H9 (cell line): ENCODE data around the gene ATPAF2. TPM values are rescaled to one million over a fixed set of nuclear protein-coding genes. Genes with fewer than 3 reads are reported as not detected.

Source experiments
- DNase-seq: peaks from one replicate; pipeline ENCODE4 v3.0.0-alpha.2; 2017
- H2AFZ ChIP-seq: one replicate; pipeline ENCODE4 v1.6.1; 2013; ENCODE audit warnings: mild to moderate bottlenecking, low read length, control low read depth, moderate library complexity
- H2AK5ac ChIP-seq: 2 replicates; pipeline ENCODE4 v1.6.1; 2013; ENCODE audit warnings: low read length, control low read depth, mixed read lengths; ENCODE audit not compliant: insufficient read length
- H2BK120ac ChIP-seq: one replicate; pipeline ENCODE4 v1.6.1; 2013; ENCODE audit warnings: low read depth, mild to moderate bottlenecking, low read length, control low read depth, inconsistent platforms; ENCODE audit not compliant: poor library complexity, severe bottlenecking
- H2BK12ac ChIP-seq: 2 replicates; pipeline ENCODE4 v1.6.1; 2013; ENCODE audit warnings: low read length, control low read depth, mixed read lengths, low read depth; ENCODE audit not compliant: insufficient read length
- H2BK15ac ChIP-seq: 2 replicates; pipeline ENCODE4 v1.6.1; 2013; ENCODE audit warnings: low read depth, low read length, control low read depth
- H2BK20ac ChIP-seq: one replicate; pipeline ENCODE4 v1.6.1; 2013; ENCODE audit warnings: low read depth, mild to moderate bottlenecking, low read length, control low read depth, inconsistent platforms; ENCODE audit not compliant: poor library complexity, severe bottlenecking
- H2BK5ac ChIP-seq: 2 replicates; pipeline ENCODE4 v1.6.1; 2013; ENCODE audit warnings: low read length, control low read depth, mixed read lengths; ENCODE audit not compliant: insufficient read length
- H3K14ac ChIP-seq: 2 replicates; pipeline ENCODE4 v1.6.1; 2013; ENCODE audit warnings: low read length, control low read depth; ENCODE audit not compliant: insufficient read depth
- H3K18ac ChIP-seq: 2 replicates; pipeline ENCODE4 v1.6.1; 2013; ENCODE audit warnings: low read depth, mild to moderate bottlenecking, mixed read lengths, low read length, control low read depth; ENCODE audit not compliant: insufficient read length
- H3K23ac ChIP-seq: 2 replicates; pipeline ENCODE4 v1.6.1; 2013; ENCODE audit warnings: low read length, control low read depth, mixed read lengths, low read depth; ENCODE audit not compliant: insufficient read length
- H3K23me2 ChIP-seq: 2 replicates; pipeline ENCODE4 v1.6.1; 2013; ENCODE audit warnings: low read depth, mild to moderate bottlenecking, mixed read lengths, low read length, control low read depth; ENCODE audit not compliant: insufficient read length, poor library complexity, severe bottlenecking
- H3K27ac ChIP-seq: 2 replicates; pipeline ENCODE4 v1.5.1; 2013; ENCODE audit warnings: low read length, control low read depth, mixed read lengths, low read depth; ENCODE audit not compliant: insufficient read length
- H3K27me3 ChIP-seq: 2 replicates; pipeline ENCODE4 v1.6.1; 2013; ENCODE audit warnings: low read length, control low read depth, inconsistent platforms; ENCODE audit not compliant: insufficient read depth
- H3K4ac ChIP-seq: 2 replicates; pipeline ENCODE4 v1.6.1; 2013; ENCODE audit warnings: low read depth, mild to moderate bottlenecking, control low read depth, inconsistent platforms, low read length, moderate library complexity
- H3K4me1 ChIP-seq: 2 replicates; pipeline ENCODE4 v1.6.1; 2013; ENCODE audit warnings: low read length, control low read depth, inconsistent platforms; ENCODE audit not compliant: insufficient read depth
- H3K4me2 ChIP-seq: 2 replicates; pipeline ENCODE4 v1.6.1; 2013; ENCODE audit warnings: low read length, control low read depth, mixed read lengths; ENCODE audit not compliant: insufficient read length, insufficient read depth
- H3K56ac ChIP-seq: 2 replicates; pipeline ENCODE4 v1.6.1; 2013; ENCODE audit warnings: low read depth, mild to moderate bottlenecking, mixed read lengths, low read length, control low read depth; ENCODE audit not compliant: insufficient read length
- H3K79me1 ChIP-seq: 2 replicates; pipeline ENCODE4 v1.6.1; 2013; ENCODE audit warnings: low read depth, mild to moderate bottlenecking, moderate library complexity, low read length, control low read depth, inconsistent platforms; ENCODE audit not compliant: insufficient read depth, poor library complexity, severe bottlenecking
- H3K79me2 ChIP-seq: 2 replicates; pipeline ENCODE4 v1.6.1; 2013; ENCODE audit warnings: low read length, control low read depth, inconsistent platforms; ENCODE audit not compliant: insufficient read depth
- H3K9ac ChIP-seq: 2 replicates; pipeline ENCODE4 v1.6.1; 2013; ENCODE audit warnings: low read length, control low read depth, mixed read lengths; ENCODE audit not compliant: insufficient read length; ENCODE audit errors: extremely low read depth
- H3K9me3 ChIP-seq: one replicate; pipeline ENCODE4 v1.6.1; 2013; ENCODE audit warnings: low read depth, low read length, inconsistent platforms; ENCODE audit not compliant: control insufficient read depth
- H3T11ph ChIP-seq: one replicate; pipeline ENCODE4 v1.6.1; 2013; ENCODE audit warnings: mild to moderate bottlenecking, low read length, control low read depth, inconsistent platforms
- H4K20me1 ChIP-seq: one replicate; pipeline ENCODE4 v1.6.1; 2013; ENCODE audit not compliant: control insufficient read depth, insufficient read length, insufficient read depth
- H4K5ac ChIP-seq: 2 replicates; pipeline ENCODE4 v1.6.1; 2013; ENCODE audit warnings: low read depth, mild to moderate bottlenecking, mixed read lengths, low read length, control low read depth; ENCODE audit not compliant: insufficient read length
- H4K8ac ChIP-seq: replicated peaks from 2 replicates; pipeline ENCODE4 v1.6.1; 2013; ENCODE audit warnings: low read length, control low read depth, mixed read lengths, low read depth; ENCODE audit not compliant: insufficient read length
- H4K91ac ChIP-seq: 2 replicates; pipeline ENCODE4 v1.6.1; 2013; ENCODE audit warnings: low read depth, mild to moderate bottlenecking, moderate library complexity, mixed read lengths, low read length, control low read depth; ENCODE audit not compliant: insufficient read length
- H3K27ac Mint-ChIP-seq, 3 experiments: 2 replicates in 2 of 3; 3 replicates in 1 of 3; pipeline ENCODE4 v1.8.0; 2020 to 2021; ENCODE audit warnings: mixed read lengths in 3 of 3, mild to moderate bottlenecking in 1 of 3, moderate library complexity in 1 of 3
- H3K27me3 Mint-ChIP-seq: 2 replicates; pipeline ENCODE4 v1.8.0; 2021; ENCODE audit warnings: low read depth, mild to moderate bottlenecking, moderate library complexity, mixed read lengths
- H3K36me3 Mint-ChIP-seq, 3 experiments: 2 replicates in 2 of 3; 3 replicates in 1 of 3; pipeline ENCODE4 v1.8.0; 2020 to 2021; ENCODE audit warnings: low read depth in 3 of 3, mixed read lengths in 3 of 3; ENCODE audit not compliant: insufficient read depth in 1 of 3
- H3K4me1 Mint-ChIP-seq, 2 experiments: 2 replicates each; pipeline ENCODE4 v1.8.0; 2020; ENCODE audit warnings: mixed read lengths in 2 of 2
- H3K4me3 Mint-ChIP-seq, 2 experiments: 2 replicates in 1 of 2; 3 replicates in 1 of 2; pipeline ENCODE4 v1.8.0; 2020 to 2021; ENCODE audit warnings: mild to moderate bottlenecking in 2 of 2, mixed read lengths in 2 of 2, moderate library complexity in 1 of 2
- H3K9me3 Mint-ChIP-seq, 2 experiments: 2 replicates in 1 of 2; 3 replicates in 1 of 2; pipeline ENCODE4 v1.8.0; 2020; ENCODE audit warnings: mild to moderate bottlenecking in 2 of 2, mixed read lengths in 2 of 2, moderate library complexity in 1 of 2
- WGBS: extraction: QIAGEN DNeasy Blood & Tissue Kit; methylation state at CpG from one replicate; pipeline ENCODE4 v1.1.7; 2013; ENCODE audit warnings: missing lambda C conversion rate, low lambda C conversion rate, mixed read lengths; ENCODE audit not compliant: insufficient read length; ENCODE audit errors: extremely low coverage; 5-methylcytosine and 5-hydroxymethylcytosine counted together
- total RNA-seq: library from RNA; stranded (reverse); gene quantifications from 2 replicates; pipeline ENCODE4 v1.2.1, GENCODE V29; 2021
- TF ChIP-seq, protein P1 (sequence below): fragments of 200-600 bp; sonication (generic); conservative IDR thresholded peaks from 3 replicates; pipeline ENCODE4 v1.8.0; 2021; ENCODE audit warnings: antibody characterized with exemption, mild to moderate bottlenecking

Gene ATPAF2
- total RNA-seq, 1 experiment from 2014 or later = 21.4 TPM

- Histone ChIP-seq H2AFZ (no peak overlapping the region), H3K4me1 (no peaks in the 10 kb centered on the region), H3K14ac (no peak overlapping the region), H4K5ac (no peak overlapping the region), H3K4ac (no peak overlapping the region), H2AK5ac (no peak overlapping the region), H3K4me2 (no peak overlapping the region), H2BK15ac (no peak overlapping the region), H3K23me2 (no peaks in the 10 kb centered on the region), H3K9me3 (no peaks in the 10 kb centered on the region), H3K27me3 (no peaks in the 10 kb centered on the region), H4K8ac (no peak overlapping the region), H2BK120ac (no peak overlapping the region), H3K79me2 (no peaks in the 10 kb centered on the region), H2BK12ac (no peak overlapping the region), H3K9ac (no peak overlapping the region), H3K27ac (no peak overlapping the region), H2BK5ac (no peak overlapping the region), H3K23ac (no peak overlapping the region), H3K56ac (no peak overlapping the region), H4K91ac (no peak overlapping the region), H3K79me1 (no peaks in the 10 kb centered on the region), H4K20me1 (no peaks in the 10 kb centered on the region), H3K18ac (no peak overlapping the region), H3T11ph (no peak overlapping the region), H2BK20ac (no peak overlapping the region)
- H3K27ac Mint-ChIP-seq = peak overlapping the region in 1 of 3 experiments; percentile 24; a peak in 1 of 7 replicates
- no peaks in the 10 kb centered on the region for H3K9me3 Mint-ChIP-seq
- no peak overlapping the region for H3K4me3 Mint-ChIP-seq
- peaks cover 12% of the 10 kb centered on the region for H3K27me3 Mint-ChIP-seq
- no CpG with 5 or more reads among the region's 6 CpGs for WGBS
- H3K4me1 Mint-ChIP-seq = peaks cover 4 to 5% of the 10 kb centered on the region in 2 experiments
- H3K36me3 Mint-ChIP-seq = no peaks in the 10 kb centered on the region
- DNase-seq = no peak
- TF ChIP-seq, protein P1, sequence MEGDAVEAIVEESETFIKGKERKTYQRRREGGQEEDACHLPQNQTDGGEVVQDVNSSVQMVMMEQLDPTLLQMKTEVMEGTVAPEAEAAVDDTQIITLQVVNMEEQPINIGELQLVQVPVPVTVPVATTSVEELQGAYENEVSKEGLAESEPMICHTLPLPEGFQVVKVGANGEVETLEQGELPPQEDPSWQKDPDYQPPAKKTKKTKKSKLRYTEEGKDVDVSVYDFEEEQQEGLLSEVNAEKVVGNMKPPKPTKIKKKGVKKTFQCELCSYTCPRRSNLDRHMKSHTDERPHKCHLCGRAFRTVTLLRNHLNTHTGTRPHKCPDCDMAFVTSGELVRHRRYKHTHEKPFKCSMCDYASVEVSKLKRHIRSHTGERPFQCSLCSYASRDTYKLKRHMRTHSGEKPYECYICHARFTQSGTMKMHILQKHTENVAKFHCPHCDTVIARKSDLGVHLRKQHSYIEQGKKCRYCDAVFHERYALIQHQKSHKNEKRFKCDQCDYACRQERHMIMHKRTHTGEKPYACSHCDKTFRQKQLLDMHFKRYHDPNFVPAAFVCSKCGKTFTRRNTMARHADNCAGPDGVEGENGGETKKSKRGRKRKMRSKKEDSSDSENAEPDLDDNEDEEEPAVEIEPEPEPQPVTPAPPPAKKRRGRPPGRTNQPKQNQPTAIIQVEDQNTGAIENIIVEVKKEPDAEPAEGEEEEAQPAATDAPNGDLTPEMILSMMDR = no peak
These were observed 35.8 kb upstream of the ATPAF2 start for GRCh38 chr17:18074566-18075272.
